Esophagus squamous epithelium (tissue), 5 donors: ENCODE data around the gene MED7. TPM values are rescaled to one million over a fixed set of nuclear protein-coding genes. Genes with fewer than 3 reads are reported as not detected.

Experiments
- DNase-seq: peaks from one replicate; lab custom pipeline; 2025; lab: John Stamatoyannopoulos, UW
- H3K27ac ChIP-seq, 4 donors: fragments of 200-600 bp; sonication (generic); one replicate each; pipeline ENCODE4 v1.5.1; 2016 to 2019; ENCODE audit warnings: mild to moderate bottlenecking in 1 of 4
- H3K27me3 ChIP-seq, 4 donors: fragments of 200-600 bp; sonication (generic); 1 replicate in 3 of 4; 2 replicates in 1 of 4; pipeline versions ENCODE4 v1.5.1 to v1.6.0; 2017 to 2021; ENCODE audit warnings: antibody characterized with exemption in 1 of 4
- H3K36me3 ChIP-seq, 3 donors: fragments of 200-600 bp; sonication (generic); one replicate each; pipeline ENCODE4 v1.5.1; 2016 to 2019
- H3K4me1 ChIP-seq, 3 donors: fragments of 200-600 bp; sonication (generic); one replicate each; pipeline ENCODE4 v1.5.1; 2017 to 2019
- H3K4me3 ChIP-seq, 4 donors: fragments of 200-600 bp; sonication (generic); 1 replicate in 3 of 4; 2 replicates in 1 of 4; pipeline ENCODE4 v1.5.1; 2016 to 2019; ENCODE audit warnings: mild to moderate bottlenecking in 2 of 4, moderate library complexity in 1 of 4
- H3K9me3 ChIP-seq, 3 donors: fragments of 200-600 bp; sonication (generic); one replicate each; pipeline ENCODE4 v1.5.1; 2016 to 2019
- POLR2A ChIP-seq, 4 donors: fragments of 450-650 bp; IDR thresholded peaks; one replicate each; pipeline ENCODE4 v1.6.1; 2017; ENCODE audit warnings: antibody characterized with exemption in 4 of 4, mild to moderate bottlenecking in 4 of 4, moderate library complexity in 3 of 4
- WGBS, 2 donors: methylation state at CpG; one replicate each; pipeline ENCODE4 v1.1.5; 2018; 5-methylcytosine and 5-hydroxymethylcytosine counted together
- intact Hi-C: fragments of 100-400 bp; cut with DNase I; formaldehyde crosslinking; loops from one replicate; pipeline ENCODE4 v1.15.0; 2022
- total RNA-seq, 4 donors: library from RNA; depleted of rRNA; stranded (reverse); fragments of >200 nt; gene quantifications; one replicate each; pipeline ENCODE4 v1.1.0, GENCODE V29; 2016
- TF ChIP-seq, protein P1 (sequence below), 6 experiments: fragments of 450-650 bp in 4 of 6; fragments of 200-600 bp in 2 of 6; sonication (generic) in 2 of 6; IDR thresholded peaks; one replicate each; pipeline ENCODE4 v1.5.1; 2016 to 2019; ENCODE audit warnings: antibody characterized with exemption in 6 of 6, mild to moderate bottlenecking in 4 of 6, moderate library complexity in 4 of 6
- donor health status: DM: yes; HTN: yes; CAD: no.

The MED7 gene
- total RNA-seq, 4 donors from 2014 or later, result 4.7 to 8.3 (median 6.9) TPM

DNA sequence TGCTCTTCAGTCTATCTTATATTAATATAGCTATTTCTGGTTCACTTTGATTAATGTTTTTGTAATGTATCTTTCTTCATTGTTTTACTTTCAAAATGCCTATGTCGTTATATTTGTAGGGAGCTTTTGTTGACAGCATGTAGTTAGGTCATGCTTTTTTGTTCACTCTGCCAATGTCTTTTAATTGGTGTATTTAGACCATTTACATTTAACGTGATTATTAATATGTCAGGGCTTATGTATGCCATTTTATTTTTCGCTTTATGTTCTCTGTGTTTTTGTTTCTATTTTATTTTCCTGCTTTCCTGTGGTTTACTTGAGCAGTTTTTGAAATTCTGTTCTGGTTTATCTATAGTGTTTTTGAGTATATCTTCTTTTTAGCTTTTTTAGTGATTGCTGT, 12.6 kb upstream of the MED7 start:
- TF ChIP-seq, protein P1, sequence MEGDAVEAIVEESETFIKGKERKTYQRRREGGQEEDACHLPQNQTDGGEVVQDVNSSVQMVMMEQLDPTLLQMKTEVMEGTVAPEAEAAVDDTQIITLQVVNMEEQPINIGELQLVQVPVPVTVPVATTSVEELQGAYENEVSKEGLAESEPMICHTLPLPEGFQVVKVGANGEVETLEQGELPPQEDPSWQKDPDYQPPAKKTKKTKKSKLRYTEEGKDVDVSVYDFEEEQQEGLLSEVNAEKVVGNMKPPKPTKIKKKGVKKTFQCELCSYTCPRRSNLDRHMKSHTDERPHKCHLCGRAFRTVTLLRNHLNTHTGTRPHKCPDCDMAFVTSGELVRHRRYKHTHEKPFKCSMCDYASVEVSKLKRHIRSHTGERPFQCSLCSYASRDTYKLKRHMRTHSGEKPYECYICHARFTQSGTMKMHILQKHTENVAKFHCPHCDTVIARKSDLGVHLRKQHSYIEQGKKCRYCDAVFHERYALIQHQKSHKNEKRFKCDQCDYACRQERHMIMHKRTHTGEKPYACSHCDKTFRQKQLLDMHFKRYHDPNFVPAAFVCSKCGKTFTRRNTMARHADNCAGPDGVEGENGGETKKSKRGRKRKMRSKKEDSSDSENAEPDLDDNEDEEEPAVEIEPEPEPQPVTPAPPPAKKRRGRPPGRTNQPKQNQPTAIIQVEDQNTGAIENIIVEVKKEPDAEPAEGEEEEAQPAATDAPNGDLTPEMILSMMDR (IDR thresholded peaks at IDR 0.05), result no peak
- no peak for TF ChIP-seq POLR2A (IDR thresholded peaks at IDR 0.05)
- Histone ChIP-seq H3K27me3 (no peaks in the 10 kb centered on the region), H3K4me1 (no peaks in the 10 kb centered on the region), H3K36me3 (no peaks in the 10 kb centered on the region), H3K4me3 (no peak overlapping the region), H3K9me3 (no peaks in the 10 kb centered on the region), H3K27ac (no peak overlapping the region)
- WGBS, 2 donors, result 71 to 76% methylated on average over 3 of the region's 3 CpGs
- intact Hi-C loops, result loop anchor here (10.0 kb wide), 1 partner anchor 170 kb away; no protein-coding TSS in a partner anchor
- DNase-seq, result no peak

DNA sequence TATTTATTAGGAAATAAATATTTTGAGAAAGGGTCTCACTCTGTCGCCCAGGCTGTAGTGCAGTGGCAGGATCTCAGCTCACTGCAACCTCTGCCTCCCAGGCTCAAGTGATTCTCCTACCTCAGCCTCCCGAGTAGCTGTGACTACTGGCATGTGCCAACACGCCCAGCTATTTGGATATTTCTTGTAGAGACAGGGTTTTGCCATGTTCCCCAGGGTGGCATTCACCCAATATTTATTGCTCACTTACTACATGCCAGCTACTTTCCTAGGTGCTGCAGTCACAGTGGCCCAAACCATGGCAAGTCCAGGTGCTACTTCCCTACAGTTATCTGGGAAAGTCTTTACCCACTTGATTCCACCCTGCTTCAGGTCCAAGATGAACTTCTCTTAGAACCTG, 8.3 kb upstream of the MED7 start:
- no peaks in the 10 kb centered on the region for H3K9me3 ChIP-seq
- no peak for TF ChIP-seq POLR2A (IDR thresholded peaks at IDR 0.05)
- TF ChIP-seq, protein P1 (IDR thresholded peaks at IDR 0.05), result no peak
- 70 to 74% methylated on average over 3 of the region's 3 CpGs for WGBS, 2 donors
- intact Hi-C loops, result loop anchor here (10.0 kb wide), 1 partner anchor 174 kb away; no protein-coding TSS in a partner anchor
- no peaks in the 10 kb centered on the region for H3K27me3 ChIP-seq
- no peaks in the 10 kb centered on the region for H3K4me1 ChIP-seq
- no peaks in the 10 kb centered on the region for H3K36me3 ChIP-seq
- H3K4me3 ChIP-seq, result no peak overlapping the region
- DNase-seq, result no peak
- no peak overlapping the region for H3K27ac ChIP-seq

DNA sequence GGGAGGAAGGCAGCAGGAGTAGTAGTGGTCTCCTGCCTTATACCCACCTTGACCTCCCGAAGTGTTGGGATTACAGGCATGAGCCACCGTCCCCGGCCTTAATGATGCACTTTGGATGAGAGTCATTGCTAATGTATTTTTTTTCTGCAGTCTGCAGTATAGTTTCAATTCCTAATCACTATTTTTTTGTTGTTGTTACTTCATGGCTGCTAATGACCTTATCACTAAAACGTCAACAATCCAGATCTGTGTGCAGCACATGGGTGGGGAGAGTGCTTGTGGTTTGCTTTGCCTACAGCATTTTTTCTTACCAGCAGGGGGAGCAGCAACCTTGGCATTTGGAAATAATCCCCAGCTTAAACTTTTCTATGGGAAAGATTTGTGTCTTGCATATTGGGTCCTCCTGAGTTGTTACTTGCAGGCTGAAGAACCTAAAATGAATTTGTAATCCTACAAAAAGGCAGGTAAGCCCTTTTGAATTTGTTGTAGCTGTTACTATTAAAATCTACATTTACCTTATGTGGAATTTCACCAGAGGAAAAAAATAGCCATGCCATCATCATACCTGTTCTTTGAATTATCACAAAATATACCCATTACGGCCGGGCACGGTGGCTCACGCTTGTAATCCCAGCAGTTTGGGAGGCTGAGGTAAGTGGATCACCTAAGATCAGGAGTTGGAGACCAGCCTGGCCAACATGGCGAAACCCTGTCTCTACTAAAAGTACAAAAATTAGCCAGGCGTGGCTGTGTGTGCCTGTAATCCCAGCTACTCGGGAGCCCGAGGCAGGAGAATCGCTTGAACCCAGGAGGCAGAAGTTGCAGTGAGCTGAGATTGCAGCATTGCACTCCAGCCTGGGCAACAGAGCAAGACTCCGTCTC, 6.3 kb upstream of the MED7 start:
- peaks cover under 1 to 1% (median under 1%) of the 10 kb centered on the region in 3 donors for H3K4me1 ChIP-seq
- no peak for TF ChIP-seq POLR2A (IDR thresholded peaks at IDR 0.05)
- TF ChIP-seq, protein P1 (IDR thresholded peaks at IDR 0.05), result peak; percentile 73 to 88 (median 78)
- H3K4me3 ChIP-seq, result no peak overlapping the region
- intact Hi-C loops, result no loop called here
- no peaks in the 10 kb centered on the region for H3K27me3 ChIP-seq
- no peaks in the 10 kb centered on the region for H3K36me3 ChIP-seq
- WGBS, 2 donors, result 66 to 71% methylated on average over 14 of the region's 14 CpGs
- no peak overlapping the region for H3K27ac ChIP-seq
- DNase-seq, result peak; percentile 8
- H3K9me3 ChIP-seq, result no peaks in the 10 kb centered on the region

DNA sequence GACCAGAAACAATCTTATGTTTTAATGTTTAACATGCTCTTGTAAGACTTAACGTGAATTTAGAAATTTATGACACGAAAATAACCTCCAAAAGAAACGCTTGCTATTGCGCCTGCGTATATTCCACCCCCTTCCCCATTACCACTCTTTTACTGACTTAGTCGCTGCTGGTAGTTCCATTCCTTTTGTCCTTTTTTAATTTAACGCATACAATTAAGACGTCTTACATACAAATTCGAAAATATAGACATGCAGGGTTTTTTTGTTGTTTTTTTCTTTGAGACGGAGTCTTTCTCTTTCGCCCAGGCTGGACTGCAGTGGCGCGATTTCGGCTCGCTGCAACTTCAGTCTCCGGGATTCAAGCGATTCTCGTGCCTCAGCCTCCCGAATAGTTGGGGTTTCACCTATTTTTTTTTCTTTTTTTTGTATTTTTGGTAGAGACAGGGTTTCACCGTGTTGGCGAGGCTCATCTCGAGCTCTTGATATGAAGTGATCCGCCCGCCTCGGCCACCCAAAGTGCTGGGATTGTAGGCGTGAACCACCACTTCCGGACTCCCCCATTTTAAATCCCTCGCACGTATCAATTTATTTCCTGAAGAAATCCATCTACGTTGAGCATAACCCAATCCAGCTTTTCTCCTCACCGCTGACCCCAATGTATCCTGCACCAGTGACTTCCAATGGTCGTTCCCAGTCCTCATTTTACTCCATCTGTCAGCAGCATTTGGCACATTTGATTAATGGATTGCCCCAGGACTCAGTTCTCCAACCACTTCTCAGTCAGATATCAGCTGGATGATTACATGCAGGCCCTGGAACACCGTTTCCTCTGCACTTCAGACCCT, 684 bp upstream of the MED7 start:
- Histone ChIP-seq H3K27ac (peak overlapping the region; percentile 89 to 93 (median 92)), H3K4me3 (peak overlapping the region; percentile 68 to 89 (median 82)), H3K4me1 (peaks cover 12 to 21% (median 14%) of the 10 kb centered on the region in 3 donors), H3K36me3 (peaks cover 0 to 11% (median 0%) of the 10 kb centered on the region in 3 donors), H3K9me3 (no peaks in the 10 kb centered on the region), H3K27me3 (no peaks in the 10 kb centered on the region)
- no peak for TF ChIP-seq POLR2A (IDR thresholded peaks at IDR 0.05)
- TF ChIP-seq, protein P1 (IDR thresholded peaks at IDR 0.05), result no peak
- WGBS, 2 donors, result 6 to 12% methylated on average over 33 of the region's 33 CpGs
- DNase-seq, result peak; percentile 25
- intact Hi-C loops, result no loop called here
